Testis (tissue), 3 donors: ENCODE data around the gene NTN4. TPM values are rescaled to one million over a fixed set of nuclear protein-coding genes. Genes with fewer than 3 reads are reported as not detected.
"Not testable (repeated sequence)": the region's sequence is repeated elsewhere in the genome, so short reads cannot be mapped to it uniquely, and the experiment has no call there.

Experiments used
- DNase-seq: peaks from one replicate; pipeline ENCODE4 v3.0.0-alpha.2; 2019
- H3K27ac ChIP-seq, 2 donors: fragments of 200-600 bp; sonication (generic); one replicate each; pipeline ENCODE4 v1.5.1; 2019
- H3K27me3 ChIP-seq: fragments of 200-600 bp; sonication (generic); one replicate; pipeline ENCODE4 v1.5.1; 2019
- H3K36me3 ChIP-seq: fragments of 200-600 bp; sonication (generic); one replicate; pipeline ENCODE4 v1.5.1; 2017; ENCODE audit warnings: low read depth; ENCODE audit errors: missing control alignments
- H3K4me1 ChIP-seq: fragments of 200-600 bp; sonication (generic); one replicate; pipeline ENCODE4 v1.5.1; 2019
- H3K4me3 ChIP-seq, 2 donors: fragments of 200-600 bp; sonication (generic); one replicate each; pipeline ENCODE4 v1.5.1; 2017 to 2019
- H3K9me3 ChIP-seq: fragments of 200-600 bp; sonication (generic); one replicate; pipeline ENCODE4 v1.5.1; 2017
- POLR2A ChIP-seq: fragments of 450-650 bp; IDR thresholded peaks from one replicate; pipeline ENCODE4 v1.6.1; 2017; ENCODE audit warnings: antibody characterized with exemption, mild to moderate bottlenecking, moderate library complexity
- WGBS, 2 donors: methylation state at CpG; one replicate each; pipeline ENCODE4 v1.1.5; 2018; 5-methylcytosine and 5-hydroxymethylcytosine counted together
- intact Hi-C: fragments of 100-400 bp; cut with DNase I; formaldehyde crosslinking; loops from one replicate; pipeline ENCODE4 v1.15.1; 2023; ENCODE audit warnings: low total_unique reads
- polyA plus RNA-seq: library from polyadenylated mRNA; stranded (reverse); fragments of 350-450 nt; fragmentation: Illumina TruSeq; extraction: RNeasy Lipid Tissue Mini Kit (QIAGEN cat#74804); gene quantifications from one replicate; pipeline ENCODE4 v1.2.3, GENCODE V29; 2014; ENCODE audit warnings: low read depth, low replicate concordance; ENCODE audit not compliant: insufficient read depth
- total RNA-seq, 2 donors: library from RNA; depleted of rRNA; stranded (reverse); fragments of >200 nt; gene quantifications; one replicate each; pipeline ENCODE4 v1.2.3, GENCODE V29; 2016
- TF ChIP-seq, protein P1 (sequence below), 3 experiments: fragments of 450-650 bp in 2 of 3; fragments of 200-600 bp in 1 of 3; sonication (generic) in 1 of 3; IDR thresholded peaks; one replicate each; pipeline ENCODE4 v1.5.1; 2016 to 2019; ENCODE audit warnings: antibody characterized with exemption in 3 of 3, mild to moderate bottlenecking in 2 of 3, moderate library complexity in 1 of 3

The NTN4 gene
- total and polyA plus RNA-seq, 3 donors from 2014 or later = 15.9 to 84.9 (median 43.8) TPM

DNA sequence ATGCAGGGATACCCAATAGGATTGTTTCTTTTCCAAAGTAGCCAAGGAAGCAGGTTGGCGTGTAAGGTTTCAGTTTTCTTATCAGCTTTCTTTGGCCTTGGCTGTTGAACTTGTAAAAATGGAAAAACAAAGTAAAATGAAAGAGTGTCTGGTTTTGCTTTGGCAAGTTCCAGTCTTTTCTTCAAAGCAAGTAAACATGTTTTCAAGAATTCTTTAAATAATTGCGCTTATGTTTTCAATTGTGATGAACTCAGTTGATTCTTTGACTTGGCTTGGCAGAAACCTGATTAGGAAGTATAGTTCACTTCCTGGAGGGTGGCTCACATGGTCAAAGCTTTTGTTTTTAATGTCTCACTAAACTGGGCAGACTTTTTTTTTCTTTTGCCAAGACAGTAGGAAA lies 127.0 kb downstream of the NTN4 start:
- peaks cover 17% of the 10 kb centered on the region for H3K4me1 ChIP-seq
- no peaks in the 10 kb centered on the region for H3K36me3 ChIP-seq
- no peaks in the 10 kb centered on the region for H3K27me3 ChIP-seq
- no peak overlapping the region for H3K4me3 ChIP-seq
- 28 to 43% methylated on average over 2 of the region's 2 CpGs for WGBS, 2 donors
- no peaks in the 10 kb centered on the region for H3K9me3 ChIP-seq
- H3K27ac ChIP-seq = peak overlapping the region; percentile 46 to 71
- intact Hi-C loops = no loop called here
- no peak for TF ChIP-seq POLR2A
- TF ChIP-seq, protein P1, sequence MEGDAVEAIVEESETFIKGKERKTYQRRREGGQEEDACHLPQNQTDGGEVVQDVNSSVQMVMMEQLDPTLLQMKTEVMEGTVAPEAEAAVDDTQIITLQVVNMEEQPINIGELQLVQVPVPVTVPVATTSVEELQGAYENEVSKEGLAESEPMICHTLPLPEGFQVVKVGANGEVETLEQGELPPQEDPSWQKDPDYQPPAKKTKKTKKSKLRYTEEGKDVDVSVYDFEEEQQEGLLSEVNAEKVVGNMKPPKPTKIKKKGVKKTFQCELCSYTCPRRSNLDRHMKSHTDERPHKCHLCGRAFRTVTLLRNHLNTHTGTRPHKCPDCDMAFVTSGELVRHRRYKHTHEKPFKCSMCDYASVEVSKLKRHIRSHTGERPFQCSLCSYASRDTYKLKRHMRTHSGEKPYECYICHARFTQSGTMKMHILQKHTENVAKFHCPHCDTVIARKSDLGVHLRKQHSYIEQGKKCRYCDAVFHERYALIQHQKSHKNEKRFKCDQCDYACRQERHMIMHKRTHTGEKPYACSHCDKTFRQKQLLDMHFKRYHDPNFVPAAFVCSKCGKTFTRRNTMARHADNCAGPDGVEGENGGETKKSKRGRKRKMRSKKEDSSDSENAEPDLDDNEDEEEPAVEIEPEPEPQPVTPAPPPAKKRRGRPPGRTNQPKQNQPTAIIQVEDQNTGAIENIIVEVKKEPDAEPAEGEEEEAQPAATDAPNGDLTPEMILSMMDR (IDR thresholded peaks at IDR 0.05) = no peak
- no peak for DNase-seq

DNA sequence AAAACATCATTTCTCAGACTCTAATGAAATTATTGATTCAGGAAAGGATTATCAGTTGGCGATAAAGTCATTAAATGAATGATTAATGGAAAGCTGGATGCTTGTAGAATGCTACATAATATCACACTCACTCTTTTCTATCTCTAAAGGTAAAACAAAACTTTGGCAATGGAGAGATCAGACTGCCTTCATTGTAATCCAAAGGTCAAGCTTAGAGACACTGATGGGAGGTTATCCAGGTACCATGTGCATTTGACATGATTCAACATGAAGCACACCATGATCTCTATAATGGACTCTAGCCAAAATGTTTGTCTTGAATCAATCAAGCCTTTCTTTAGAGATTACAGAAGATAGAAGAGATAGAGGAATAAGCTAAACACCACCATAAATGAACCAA lies 129.2 kb downstream of the NTN4 start:
- 82 to 83% methylated on average over 1 of the region's 1 CpG for WGBS, 2 donors
- no peaks in the 10 kb centered on the region for H3K9me3 ChIP-seq
- intact Hi-C loops = no loop called here
- no peak overlapping the region for H3K4me3 ChIP-seq
- no peak for TF ChIP-seq POLR2A
- TF ChIP-seq, protein P1 (IDR thresholded peaks at IDR 0.05) = no peak
- no peak overlapping the region for H3K27ac ChIP-seq
- H3K27me3 ChIP-seq = no peaks in the 10 kb centered on the region
- H3K36me3 ChIP-seq = no peaks in the 10 kb centered on the region
- no peak for DNase-seq
- peaks cover 17% of the 10 kb centered on the region for H3K4me1 ChIP-seq

DNA sequence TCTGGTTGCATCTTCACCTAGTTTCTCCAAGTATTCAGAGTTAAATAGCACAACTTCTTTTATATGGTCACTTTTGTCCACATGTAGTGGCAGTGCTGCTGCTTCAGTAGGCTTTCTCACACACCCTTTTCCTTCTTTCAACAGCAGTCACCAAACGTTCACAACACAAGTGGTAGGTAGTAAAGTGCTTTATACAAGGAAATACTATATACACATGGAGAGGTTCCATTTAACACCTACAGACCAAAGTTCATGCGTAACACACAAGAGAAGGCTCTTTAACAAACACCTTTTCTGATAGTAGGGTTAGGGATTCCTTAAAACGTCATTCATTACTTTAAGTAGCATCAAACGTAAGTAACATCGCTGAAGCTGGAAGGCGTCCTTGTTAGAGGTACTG lies 132.2 kb downstream of the NTN4 start:
- intact Hi-C loops = no loop called here
- DNase-seq = no peak
- TF ChIP-seq, protein P1 (IDR thresholded peaks at IDR 0.05) = no peak
- no peak for TF ChIP-seq POLR2A
- Histone ChIP-seq H3K4me1 (peaks cover 9% of the 10 kb centered on the region), H3K9me3 (no peaks in the 10 kb centered on the region), H3K36me3 (no peaks in the 10 kb centered on the region), H3K4me3 (no peak overlapping the region), H3K27ac (no peak overlapping the region), H3K27me3 (no peaks in the 10 kb centered on the region)
- 79 to 84% methylated on average over 6 of the region's 6 CpGs for WGBS, 2 donors

DNA sequence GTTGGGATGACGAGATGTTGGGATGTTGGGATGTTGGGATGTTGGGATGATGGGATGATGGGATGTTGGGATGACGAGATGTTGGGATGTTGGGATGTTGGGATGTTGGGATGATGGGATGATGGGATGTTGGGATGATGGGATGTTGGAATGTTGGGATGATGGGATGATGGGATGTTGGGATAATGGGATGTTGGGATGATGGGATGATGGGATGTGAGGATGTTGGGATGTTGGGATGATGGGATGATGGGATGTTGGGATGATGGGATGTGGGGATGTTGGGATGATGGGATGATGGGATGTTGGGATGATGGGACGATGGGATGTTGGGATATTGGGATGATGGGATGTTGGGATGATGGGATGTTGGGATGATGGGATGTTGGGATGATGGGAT lies 135.9 kb downstream of the NTN4 start:
- 89 to 91% methylated on average over 3 of the region's 3 CpGs for WGBS, 2 donors
- H3K36me3 ChIP-seq, H3K27me3 ChIP-seq, DNase-seq, intact Hi-C loops, H3K27ac ChIP-seq, H3K9me3 ChIP-seq, H3K4me1 ChIP-seq, H3K4me3 ChIP-seq: not testable (repeated sequence)

- TF ChIP-seq POLR2A = no peak
- TF ChIP-seq, protein P1 (IDR thresholded peaks at IDR 0.05) = no peak
- no peaks in the 10 kb centered on the region for H3K4me1 ChIP-seq
- H3K27me3 ChIP-seq = no peaks in the 10 kb centered on the region
- H3K27ac ChIP-seq = peak overlapping the region in 1 of 2 donors; percentile 61
- H3K4me3 ChIP-seq = no peak overlapping the region
- H3K9me3 ChIP-seq = no peaks in the 10 kb centered on the region
- WGBS, 2 donors = 70 to 73% methylated on average over 9 of the region's 9 CpGs
- intact Hi-C loops = no loop called here
- H3K36me3 ChIP-seq = no peaks in the 10 kb centered on the region
- no peak for DNase-seq
These were observed 136.6 kb downstream of the NTN4 start for GRCh38 chr12:95653771-95654546.
